GM12878 (cell line): ENCODE data around the gene SLC45A2. TPM values are rescaled to one million over a fixed set of nuclear protein-coding genes. Genes with fewer than 3 reads are reported as not detected.

Experiments used
- ATAC-seq: fragments of 200-7000 bp; cut with Tn5 transposase; 3 replicates; pipeline ENCODE4 v1.9.1; 2020; ENCODE audit warnings: mild to moderate bottlenecking, moderate library complexity
- BruUV-seq: library from RNA; stranded (reverse); fragments of 400-500 nt; replicated peaks from 2 replicates; lab custom pipeline; 2021; lab: Mats Ljungman, UMichigan
- CTCF ChIA-PET: fragments of 300-600 bp; sonication (Branson Sonifier 250); formaldehyde crosslinking; extraction: SDS; loops from one replicate; lab custom pipeline; 2021; ENCODE audit warnings: inconsistent platforms; lab: Yijun Ruan, JAX
- POLR2A ChIA-PET: fragments of 350-600 bp; formaldehyde crosslinking; extraction: SDS; loops from one replicate; lab custom pipeline; 2021; ENCODE audit warnings: inconsistent platforms; lab: Charles Lee
- RAD21 ChIA-PET: fragments of 300-600 bp; sonication (Branson Sonifier 250); formaldehyde crosslinking; loops from one replicate; lab custom pipeline; 2023; ENCODE audit warnings: antibody characterized with exemption; ENCODE audit not compliant: unreplicated experiment; lab: Charles Lee
- SMC1A ChIA-PET: fragments of 300-600 bp; sonication (Branson Sonifier 250); formaldehyde crosslinking; loops from one replicate; lab custom pipeline; 2023; ENCODE audit not compliant: unreplicated experiment, uncharacterized antibody; lab: Charles Lee
- DNase-seq: peaks from one replicate; pipeline ENCODE4 v3.0.0-alpha.2; 2011; ENCODE audit warnings: low read depth, low spot score
- FAIRE-seq: peaks from 3 replicates; lab custom pipeline; 2011; peaks lifted over from hg19 to GRCh38; lab: Jason Lieb, UNC
- H2AFZ ChIP-seq: 2 replicates; pipeline ENCODE4 v1.6.0; 2011; ENCODE audit warnings: low read depth, low read length, control low read depth; ENCODE audit not compliant: control insufficient read depth
- H3K27ac ChIP-seq: 2 replicates; pipeline ENCODE4 v1.5.1; 2011; ENCODE audit warnings: control low read depth; ENCODE audit not compliant: control insufficient read depth, insufficient read depth
- H3K27me3 ChIP-seq, 2 experiments: replicated peaks in 1 of 2; 2 replicates each; pipeline versions ENCODE4 v1.6.0 to v1.6.1; 2011; ENCODE audit warnings: low read length in 1 of 2; ENCODE audit not compliant: control insufficient read depth in 2 of 2, insufficient read depth in 2 of 2
- H3K36me3 ChIP-seq, 2 experiments: 2 replicates each; pipeline ENCODE4 v1.5.1; 2011; ENCODE audit warnings: low read length in 1 of 2; ENCODE audit not compliant: control insufficient read depth in 2 of 2, insufficient read depth in 2 of 2
- H3K4me1 ChIP-seq: 2 replicates; pipeline ENCODE4 v1.6.1; 2011; ENCODE audit warnings: mild to moderate bottlenecking, low read length, moderate library complexity, mixed read lengths; ENCODE audit not compliant: control insufficient read depth, insufficient read depth
- H3K4me2 ChIP-seq: 2 replicates; pipeline ENCODE4 v1.6.0; 2011; ENCODE audit warnings: control low read depth; ENCODE audit not compliant: control insufficient read depth, insufficient read depth
- H3K4me3 ChIP-seq: fragments of 200-600 bp; sonication (generic); 2 replicates; pipeline ENCODE4 v1.5.1; 2016
- H3K79me2 ChIP-seq: 2 replicates; pipeline ENCODE4 v1.6.0; 2011; ENCODE audit warnings: low read length; ENCODE audit not compliant: control insufficient read depth, insufficient read depth
- H3K9ac ChIP-seq: 2 replicates; pipeline ENCODE4 v1.8.0; 2011; ENCODE audit warnings: low read length, control low read depth, mixed read lengths; ENCODE audit not compliant: control insufficient read depth, insufficient read depth
- H3K9me3 ChIP-seq: replicated peaks from 3 replicates; pipeline ENCODE4 v1.5.1; 2011; ENCODE audit warnings: mild to moderate bottlenecking, low read length; ENCODE audit not compliant: control insufficient read depth, insufficient read depth
- H4K20me1 ChIP-seq: 2 replicates; pipeline ENCODE4 v1.6.0; 2011; ENCODE audit not compliant: control insufficient read depth, insufficient read depth
- EED ChIP-seq: sonication (generic); IDR thresholded peaks from 2 replicates; pipeline ENCODE4 v1.6.1; 2016; ENCODE audit warnings: antibody characterized with exemption, low read depth
- IRF4 ChIP-seq: IDR thresholded peaks from 2 replicates; pipeline ENCODE4 v1.6.1; 2011; ENCODE audit warnings: low read depth, low read length
- JUNB ChIP-seq: IDR thresholded peaks from 2 replicates; pipeline ENCODE4 v1.6.1; 2016; ENCODE audit warnings: antibody characterized with exemption, mild to moderate bottlenecking
- MYB ChIP-seq: fragments of 150-350 bp; IDR thresholded peaks from 2 replicates; pipeline ENCODE4 v1.6.1; 2014; ENCODE audit warnings: mild to moderate bottlenecking, low read depth, low read length, borderline replicate concordance
- NR2C1 ChIP-seq: fragments of 450-650 bp; IDR thresholded peaks from 2 replicates; pipeline ENCODE4 v1.6.1; 2017; ENCODE audit warnings: antibody characterized with exemption, mild to moderate bottlenecking, moderate library complexity
- NR2F1 ChIP-seq: fragments of 450-650 bp; conservative IDR thresholded peaks from 2 replicates; pipeline ENCODE4 v1.6.1; 2017; ENCODE audit warnings: mild to moderate bottlenecking
- RB1 ChIP-seq: fragments of 450-650 bp; formaldehyde crosslinking; IDR thresholded peaks from 2 replicates; pipeline ENCODE4 v1.6.1; 2017; ENCODE audit warnings: mild to moderate bottlenecking, borderline replicate concordance
- TBL1XR1 ChIP-seq: IDR thresholded peaks from 2 replicates; pipeline ENCODE4 v1.6.1; 2012; ENCODE audit warnings: low read depth, low read length, improper control_type of control experiment
- ZNF207 ChIP-seq: fragments of 450-650 bp; IDR thresholded peaks from 2 replicates; pipeline ENCODE4 v1.6.1; 2014; ENCODE audit warnings: antibody characterized with exemption, mild to moderate bottlenecking, borderline replicate concordance
- WGBS: methylation state at CpG from one replicate; pipeline ENCODE4 v1.1.6; 2016; ENCODE audit warnings: low lambda C conversion rate; ENCODE audit not compliant: insufficient replicate concordance, insufficient coverage; ENCODE audit errors: missing lambda C conversion rate; 5-methylcytosine and 5-hydroxymethylcytosine counted together
- in situ Hi-C: fragments of 300-500 bp; cut with MboI; formaldehyde crosslinking; loops from 9 replicates; pipeline ENCODE4 v1.14.3; 2018; ENCODE audit warnings: mixed read lengths
- intact Hi-C: fragments of 100-400 bp; cut with micrococcal nuclease; formaldehyde crosslinking; loops from one replicate; pipeline ENCODE4 v1.14.2; 2022; ENCODE audit not compliant: unreplicated experiment
- polyA plus RNA-seq, 11 experiments: library from polyadenylated mRNA; depleted of rRNA in 4 of 11; unstranded in 6 of 11; stranded (reverse) in 5 of 11; fragments of >200 nt; fragmentation: Nextera tagmentation in 4 of 11; fragmentation: Illumina TruSeq in 1 of 11; extraction: Ambion mirVana in 4 of 11; extraction: Trizol in 1 of 11; gene quantifications; 1 replicate in 1 of 11; 2 replicates in 10 of 11; pipeline versions ENCODE4 v1.2.1 to v1.2.3, GENCODE V29; 2011 to 2016; ENCODE audit warnings: inconsistent platforms in 2 of 11, missing spikeins in 2 of 11, low read depth in 1 of 11
- total RNA-seq, 4 experiments: library from RNA; depleted of rRNA in 3 of 4; stranded (reverse); fragments of >200 nt in 3 of 4; fragmentation: Illumina TruSeq in 1 of 4; extraction: Trizol in 1 of 4; gene quantifications; 2 replicates each; pipeline versions ENCODE4 v1.2.1 to v1.2.3, GENCODE V29; 2013 to 2021
- TF ChIP-seq, protein P1 (sequence below): fragments of 450-650 bp; IDR thresholded peaks from 2 replicates; pipeline ENCODE4 v1.6.1; 2017; ENCODE audit warnings: mild to moderate bottlenecking, moderate library complexity
- TF ChIP-seq, protein P2 (sequence below): IDR thresholded peaks from 2 replicates; pipeline ENCODE4 v1.6.1; 2012; ENCODE audit warnings: low read depth, low read length, improper control_type of control experiment
- TF ChIP-seq, protein P3 (sequence below): IDR thresholded peaks from 2 replicates; pipeline ENCODE4 v1.6.1; 2012; ENCODE audit warnings: low read depth, low read length, improper control_type of control experiment
- TF ChIP-seq, protein P4 (sequence below): fragments of 450-650 bp; IDR thresholded peaks from 2 replicates; pipeline ENCODE4 v1.6.1; 2017; ENCODE audit warnings: low read depth, mild to moderate bottlenecking, moderate library complexity

Gene SLC45A2
- total and polyA plus RNA-seq, 10 of the 15 experiments (the other 5 are each of a cell fraction or from before 2014, with no cell fraction given) = 0.06 to 0.07 TPM; not detected in 8

DNA sequence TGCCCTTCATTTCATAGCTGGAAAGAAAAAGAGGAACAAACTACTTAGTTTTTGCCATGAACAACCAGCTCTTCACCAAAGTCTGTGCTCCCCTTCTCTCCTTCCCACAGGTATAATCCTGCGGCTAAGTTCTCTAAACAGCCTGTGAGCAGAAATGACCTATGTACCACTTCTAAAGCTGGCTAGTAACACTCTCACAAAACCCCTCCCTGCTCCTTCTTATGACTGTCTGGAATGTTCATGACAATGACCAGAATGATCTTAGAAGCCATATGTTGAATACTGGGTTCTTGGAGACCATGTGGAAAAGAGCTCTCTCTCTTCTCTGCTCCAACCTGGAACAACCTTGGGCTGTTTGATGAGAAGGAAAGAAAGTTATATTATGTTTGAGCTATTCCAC lies 36.2 kb upstream of the SLC45A2 start (continued):
- no peak for TF ChIP-seq RB1

DNA sequence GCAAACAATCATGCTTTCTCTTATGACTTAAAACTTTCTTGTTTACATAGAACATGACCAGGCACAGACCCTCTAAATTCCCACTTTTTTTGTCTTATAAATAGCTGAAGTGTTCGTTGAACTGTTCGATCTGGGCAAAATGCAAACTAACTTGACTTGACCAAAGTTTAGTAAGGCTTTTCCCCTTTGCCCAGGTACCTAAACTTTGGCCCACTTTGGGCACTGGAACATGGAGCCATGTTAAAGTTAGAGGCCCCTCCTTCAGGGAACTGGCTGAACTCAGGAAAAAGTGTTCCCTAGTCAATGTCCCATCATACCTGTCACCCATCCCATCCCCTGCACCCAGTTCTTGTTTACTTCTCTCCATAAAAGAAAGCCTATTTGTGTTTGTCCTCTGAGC lies 32.8 kb upstream of the SLC45A2 start:
- no peak for FAIRE-seq
- BruUV-seq = no TSS peak
- POLR2A ChIA-PET = no interaction called here
- TF ChIP-seq, protein P1, sequence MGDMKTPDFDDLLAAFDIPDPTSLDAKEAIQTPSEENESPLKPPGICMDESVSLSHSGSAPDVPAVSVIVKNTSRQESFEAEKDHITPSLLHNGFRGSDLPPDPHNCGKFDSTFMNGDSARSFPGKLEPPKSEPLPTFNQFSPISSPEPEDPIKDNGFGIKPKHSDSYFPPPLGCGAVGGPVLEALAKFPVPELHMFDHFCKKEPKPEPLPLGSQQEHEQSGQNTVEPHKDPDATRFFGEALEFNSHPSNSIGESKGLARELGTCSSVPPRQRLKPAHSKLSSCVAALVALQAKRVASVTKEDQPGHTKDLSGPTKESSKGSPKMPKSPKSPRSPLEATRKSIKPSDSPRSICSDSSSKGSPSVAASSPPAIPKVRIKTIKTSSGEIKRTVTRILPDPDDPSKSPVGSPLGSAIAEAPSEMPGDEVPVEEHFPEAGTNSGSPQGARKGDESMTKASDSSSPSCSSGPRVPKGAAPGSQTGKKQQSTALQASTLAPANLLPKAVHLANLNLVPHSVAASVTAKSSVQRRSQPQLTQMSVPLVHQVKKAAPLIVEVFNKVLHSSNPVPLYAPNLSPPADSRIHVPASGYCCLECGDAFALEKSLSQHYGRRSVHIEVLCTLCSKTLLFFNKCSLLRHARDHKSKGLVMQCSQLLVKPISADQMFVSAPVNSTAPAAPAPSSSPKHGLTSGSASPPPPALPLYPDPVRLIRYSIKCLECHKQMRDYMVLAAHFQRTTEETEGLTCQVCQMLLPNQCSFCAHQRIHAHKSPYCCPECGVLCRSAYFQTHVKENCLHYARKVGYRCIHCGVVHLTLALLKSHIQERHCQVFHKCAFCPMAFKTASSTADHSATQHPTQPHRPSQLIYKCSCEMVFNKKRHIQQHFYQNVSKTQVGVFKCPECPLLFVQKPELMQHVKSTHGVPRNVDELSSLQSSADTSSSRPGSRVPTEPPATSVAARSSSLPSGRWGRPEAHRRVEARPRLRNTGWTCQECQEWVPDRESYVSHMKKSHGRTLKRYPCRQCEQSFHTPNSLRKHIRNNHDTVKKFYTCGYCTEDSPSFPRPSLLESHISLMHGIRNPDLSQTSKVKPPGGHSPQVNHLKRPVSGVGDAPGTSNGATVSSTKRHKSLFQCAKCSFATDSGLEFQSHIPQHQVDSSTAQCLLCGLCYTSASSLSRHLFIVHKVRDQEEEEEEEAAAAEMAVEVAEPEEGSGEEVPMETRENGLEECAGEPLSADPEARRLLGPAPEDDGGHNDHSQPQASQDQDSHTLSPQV = no peak
- no peak for TF ChIP-seq NR2F1
- no peak for TF ChIP-seq JUNB
- TF ChIP-seq, protein P2, sequence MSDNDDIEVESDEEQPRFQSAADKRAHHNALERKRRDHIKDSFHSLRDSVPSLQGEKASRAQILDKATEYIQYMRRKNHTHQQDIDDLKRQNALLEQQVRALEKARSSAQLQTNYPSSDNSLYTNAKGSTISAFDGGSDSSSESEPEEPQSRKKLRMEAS = no peak
- TF ChIP-seq, protein P3, sequence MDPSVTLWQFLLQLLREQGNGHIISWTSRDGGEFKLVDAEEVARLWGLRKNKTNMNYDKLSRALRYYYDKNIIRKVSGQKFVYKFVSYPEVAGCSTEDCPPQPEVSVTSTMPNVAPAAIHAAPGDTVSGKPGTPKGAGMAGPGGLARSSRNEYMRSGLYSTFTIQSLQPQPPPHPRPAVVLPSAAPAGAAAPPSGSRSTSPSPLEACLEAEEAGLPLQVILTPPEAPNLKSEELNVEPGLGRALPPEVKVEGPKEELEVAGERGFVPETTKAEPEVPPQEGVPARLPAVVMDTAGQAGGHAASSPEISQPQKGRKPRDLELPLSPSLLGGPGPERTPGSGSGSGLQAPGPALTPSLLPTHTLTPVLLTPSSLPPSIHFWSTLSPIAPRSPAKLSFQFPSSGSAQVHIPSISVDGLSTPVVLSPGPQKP = no peak
- TF ChIP-seq ZNF207 = no peak
- TF ChIP-seq, protein P4, sequence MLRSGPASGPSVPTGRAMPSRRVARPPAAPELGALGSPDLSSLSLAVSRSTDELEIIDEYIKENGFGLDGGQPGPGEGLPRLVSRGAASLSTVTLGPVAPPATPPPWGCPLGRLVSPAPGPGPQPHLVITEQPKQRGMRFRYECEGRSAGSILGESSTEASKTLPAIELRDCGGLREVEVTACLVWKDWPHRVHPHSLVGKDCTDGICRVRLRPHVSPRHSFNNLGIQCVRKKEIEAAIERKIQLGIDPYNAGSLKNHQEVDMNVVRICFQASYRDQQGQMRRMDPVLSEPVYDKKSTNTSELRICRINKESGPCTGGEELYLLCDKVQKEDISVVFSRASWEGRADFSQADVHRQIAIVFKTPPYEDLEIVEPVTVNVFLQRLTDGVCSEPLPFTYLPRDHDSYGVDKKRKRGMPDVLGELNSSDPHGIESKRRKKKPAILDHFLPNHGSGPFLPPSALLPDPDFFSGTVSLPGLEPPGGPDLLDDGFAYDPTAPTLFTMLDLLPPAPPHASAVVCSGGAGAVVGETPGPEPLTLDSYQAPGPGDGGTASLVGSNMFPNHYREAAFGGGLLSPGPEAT = no peak
- no peak for TF ChIP-seq TBL1XR1
- TF ChIP-seq IRF4 = no peak
- TF ChIP-seq NR2C1 = no peak
- no peak for TF ChIP-seq EED
- TF ChIP-seq MYB = no peak

More for the DNA sequence above, 32.8 kb upstream of the SLC45A2 start:
- no peaks in the 10 kb centered on the region for H3K79me2 ChIP-seq
- SMC1A ChIA-PET = interaction anchor here (0.6 to 1.5 kb wide), 4 partner anchors 11 to 18 kb away, joined by 3 to 5 read pairs (median 3); no protein-coding TSS in a partner anchor
- no peak overlapping the region for H3K9ac ChIP-seq
- H3K4me2 ChIP-seq = no peak overlapping the region
- intact Hi-C loops = no loop called here
- no peak overlapping the region for H2AFZ ChIP-seq
- in situ Hi-C loops = loop anchor here (25.0 kb wide), 1 partner anchor 895 kb away; the partner anchor contains the start of genes BRIX1 and RAD1
- DNase-seq (no peak), ATAC-seq (no peak)
- H3K4me3 ChIP-seq = no peak overlapping the region
- WGBS = 90% methylated on average over 2 of the region's 2 CpGs
- H3K9me3 ChIP-seq = no peaks in the 10 kb centered on the region
- no peaks in the 10 kb centered on the region for H4K20me1 ChIP-seq
- RAD21 ChIA-PET = no interaction called here
- H3K36me3 ChIP-seq = no peaks in the 10 kb centered on the region
- H3K27ac ChIP-seq = no peak overlapping the region
- H3K27me3 ChIP-seq = no peaks in the 10 kb centered on the region
- CTCF ChIA-PET = interaction anchor here (1.4 to 2.6 kb wide), 2 partner anchors 20 to 22 kb away, joined by 5 to 6 read pairs; no protein-coding TSS in a partner anchor
- peaks cover 4% of the 10 kb centered on the region; the same call in 1 of the 2 replicates for H3K4me1 ChIP-seq
